GM12878 (cell line): ENCODE measurements around the gene HIRIP3. TPM values are rescaled to one million over a fixed set of nuclear protein-coding genes. Genes with fewer than 3 reads are reported as not detected.

Experiments used
- ATAC-seq: fragments of 200-7000 bp; cut with Tn5 transposase; 3 replicates; pipeline ENCODE4 v1.9.1; 2020; ENCODE audit warnings: mild to moderate bottlenecking, moderate library complexity
- BruUV-seq: library from RNA; stranded (reverse); fragments of 400-500 nt; replicated peaks from 2 replicates; lab custom pipeline; 2021; lab: Mats Ljungman, UMichigan
- CTCF ChIA-PET: fragments of 300-600 bp; sonication (Branson Sonifier 250); formaldehyde crosslinking; extraction: SDS; loops from one replicate; lab custom pipeline; 2021; ENCODE audit warnings: inconsistent platforms; lab: Yijun Ruan, JAX
- POLR2A ChIA-PET: fragments of 350-600 bp; formaldehyde crosslinking; extraction: SDS; loops from one replicate; lab custom pipeline; 2021; ENCODE audit warnings: inconsistent platforms; lab: Charles Lee
- RAD21 ChIA-PET: fragments of 300-600 bp; sonication (Branson Sonifier 250); formaldehyde crosslinking; loops from one replicate; lab custom pipeline; 2023; ENCODE audit warnings: antibody characterized with exemption; ENCODE audit not compliant: unreplicated experiment; lab: Charles Lee
- SMC1A ChIA-PET: fragments of 300-600 bp; sonication (Branson Sonifier 250); formaldehyde crosslinking; loops from one replicate; lab custom pipeline; 2023; ENCODE audit not compliant: unreplicated experiment, uncharacterized antibody; lab: Charles Lee
- DNase-seq: peaks from one replicate; pipeline ENCODE4 v3.0.0-alpha.2; 2011; ENCODE audit warnings: low read depth, low spot score
- FAIRE-seq: peaks from 3 replicates; lab custom pipeline; 2011; peaks lifted over from hg19 to GRCh38; lab: Jason Lieb, UNC
- H2AFZ ChIP-seq: 2 replicates; pipeline ENCODE4 v1.6.0; 2011; ENCODE audit warnings: low read depth, low read length, control low read depth; ENCODE audit not compliant: control insufficient read depth
- H3K27ac ChIP-seq: 2 replicates; pipeline ENCODE4 v1.5.1; 2011; ENCODE audit warnings: control low read depth; ENCODE audit not compliant: control insufficient read depth, insufficient read depth
- H3K27me3 ChIP-seq, 2 experiments: replicated peaks in 1 of 2; 2 replicates each; pipeline versions ENCODE4 v1.6.0 to v1.6.1; 2011; ENCODE audit warnings: low read length in 1 of 2; ENCODE audit not compliant: control insufficient read depth in 2 of 2, insufficient read depth in 2 of 2
- H3K36me3 ChIP-seq, 2 experiments: 2 replicates each; pipeline ENCODE4 v1.5.1; 2011; ENCODE audit warnings: low read length in 1 of 2; ENCODE audit not compliant: control insufficient read depth in 2 of 2, insufficient read depth in 2 of 2
- H3K4me1 ChIP-seq: 2 replicates; pipeline ENCODE4 v1.6.1; 2011; ENCODE audit warnings: mild to moderate bottlenecking, low read length, moderate library complexity, mixed read lengths; ENCODE audit not compliant: control insufficient read depth, insufficient read depth
- H3K4me2 ChIP-seq: 2 replicates; pipeline ENCODE4 v1.6.0; 2011; ENCODE audit warnings: control low read depth; ENCODE audit not compliant: control insufficient read depth, insufficient read depth
- H3K4me3 ChIP-seq: fragments of 200-600 bp; sonication (generic); 2 replicates; pipeline ENCODE4 v1.5.1; 2016
- H3K79me2 ChIP-seq: 2 replicates; pipeline ENCODE4 v1.6.0; 2011; ENCODE audit warnings: low read length; ENCODE audit not compliant: control insufficient read depth, insufficient read depth
- H3K9ac ChIP-seq: 2 replicates; pipeline ENCODE4 v1.8.0; 2011; ENCODE audit warnings: low read length, control low read depth, mixed read lengths; ENCODE audit not compliant: control insufficient read depth, insufficient read depth
- H3K9me3 ChIP-seq: replicated peaks from 3 replicates; pipeline ENCODE4 v1.5.1; 2011; ENCODE audit warnings: mild to moderate bottlenecking, low read length; ENCODE audit not compliant: control insufficient read depth, insufficient read depth
- H4K20me1 ChIP-seq: 2 replicates; pipeline ENCODE4 v1.6.0; 2011; ENCODE audit not compliant: control insufficient read depth, insufficient read depth
- BHLHE40 ChIP-seq, 2 experiments: fragments of 450-650 bp in 1 of 2; IDR thresholded peaks; 2 replicates each; pipeline ENCODE4 v1.6.1; 2011 to 2017; ENCODE audit warnings: low read depth in 2 of 2, borderline replicate concordance in 1 of 2, improper control_type of control experiment in 1 of 2, low read length in 1 of 2, mild to moderate bottlenecking in 1 of 2
- BMI1 ChIP-seq: fragments of 450-650 bp; IDR thresholded peaks from 2 replicates; pipeline ENCODE4 v1.6.1; 2016; ENCODE audit warnings: mild to moderate bottlenecking, moderate library complexity, borderline replicate concordance
- CHD1 ChIP-seq: IDR thresholded peaks from 2 replicates; pipeline ENCODE4 v1.6.1; 2012; ENCODE audit warnings: low read depth, low read length, improper control_type of control experiment
- CREB1 ChIP-seq: IDR thresholded peaks from 2 replicates; pipeline ENCODE4 v1.6.1; 2012; ENCODE audit warnings: low read depth, mild to moderate bottlenecking, inconsistent platforms
- NR2C1 ChIP-seq: fragments of 450-650 bp; IDR thresholded peaks from 2 replicates; pipeline ENCODE4 v1.6.1; 2017; ENCODE audit warnings: antibody characterized with exemption, mild to moderate bottlenecking, moderate library complexity
- NRF1 ChIP-seq: conservative IDR thresholded peaks from 2 replicates; pipeline ENCODE4 v1.6.1; 2011; ENCODE audit warnings: mild to moderate bottlenecking, low read depth, low read length, improper control_type of control experiment
- PAX8 ChIP-seq: fragments of 450-650 bp; IDR thresholded peaks from 2 replicates; pipeline ENCODE4 v1.6.1; 2017; ENCODE audit warnings: mild to moderate bottlenecking, moderate library complexity
- RFX5 ChIP-seq: IDR thresholded peaks from 2 replicates; pipeline ENCODE4 v1.6.1; 2011; ENCODE audit warnings: low read depth, low read length, improper control_type of control experiment
- SIN3A ChIP-seq: IDR thresholded peaks from 2 replicates; pipeline ENCODE4 v1.6.1; 2012; ENCODE audit warnings: low read depth, low read length, improper control_type of control experiment
- SMAD1 ChIP-seq: fragments of 450-650 bp; IDR thresholded peaks from 2 replicates; pipeline ENCODE4 v1.6.1; 2018; ENCODE audit warnings: mild to moderate bottlenecking, low read depth; ENCODE audit not compliant: partially characterized antibody
- WGBS: methylation state at CpG from one replicate; pipeline ENCODE4 v1.1.6; 2016; ENCODE audit warnings: low lambda C conversion rate; ENCODE audit not compliant: insufficient replicate concordance, insufficient coverage; ENCODE audit errors: missing lambda C conversion rate; 5-methylcytosine and 5-hydroxymethylcytosine counted together
- in situ Hi-C: fragments of 300-500 bp; cut with MboI; formaldehyde crosslinking; loops from 9 replicates; pipeline ENCODE4 v1.14.3; 2018; ENCODE audit warnings: mixed read lengths
- intact Hi-C: fragments of 100-400 bp; cut with micrococcal nuclease; formaldehyde crosslinking; loops from one replicate; pipeline ENCODE4 v1.14.2; 2022; ENCODE audit not compliant: unreplicated experiment
- polyA plus RNA-seq, 11 experiments: library from polyadenylated mRNA; depleted of rRNA in 4 of 11; unstranded in 6 of 11; stranded (reverse) in 5 of 11; fragments of >200 nt; fragmentation: Nextera tagmentation in 4 of 11; fragmentation: Illumina TruSeq in 1 of 11; extraction: Ambion mirVana in 4 of 11; extraction: Trizol in 1 of 11; gene quantifications; 1 replicate in 1 of 11; 2 replicates in 10 of 11; pipeline versions ENCODE4 v1.2.1 to v1.2.3, GENCODE V29; 2011 to 2016; ENCODE audit warnings: inconsistent platforms in 2 of 11, missing spikeins in 2 of 11, low read depth in 1 of 11
- total RNA-seq, 4 experiments: library from RNA; depleted of rRNA in 3 of 4; stranded (reverse); fragments of >200 nt in 3 of 4; fragmentation: Illumina TruSeq in 1 of 4; extraction: Trizol in 1 of 4; gene quantifications; 2 replicates each; pipeline versions ENCODE4 v1.2.1 to v1.2.3, GENCODE V29; 2013 to 2021
- TF ChIP-seq, protein P1 (sequence below): fragments of 450-650 bp; IDR thresholded peaks from 2 replicates; pipeline ENCODE4 v1.6.1; 2018; ENCODE audit warnings: mild to moderate bottlenecking, low read depth, moderate library complexity; ENCODE audit not compliant: partially characterized antibody
- TF ChIP-seq, protein P2 (sequence below): IDR thresholded peaks from 2 replicates; pipeline ENCODE4 v1.6.1; 2012; ENCODE audit warnings: low read depth, low read length, improper control_type of control experiment

Gene HIRIP3
- total and polyA plus RNA-seq, 10 of the 15 experiments (the other 5 are each of a cell fraction or from before 2014, with no cell fraction given), result 4.1 to 43.5 (median 23.9) TPM

DNA sequence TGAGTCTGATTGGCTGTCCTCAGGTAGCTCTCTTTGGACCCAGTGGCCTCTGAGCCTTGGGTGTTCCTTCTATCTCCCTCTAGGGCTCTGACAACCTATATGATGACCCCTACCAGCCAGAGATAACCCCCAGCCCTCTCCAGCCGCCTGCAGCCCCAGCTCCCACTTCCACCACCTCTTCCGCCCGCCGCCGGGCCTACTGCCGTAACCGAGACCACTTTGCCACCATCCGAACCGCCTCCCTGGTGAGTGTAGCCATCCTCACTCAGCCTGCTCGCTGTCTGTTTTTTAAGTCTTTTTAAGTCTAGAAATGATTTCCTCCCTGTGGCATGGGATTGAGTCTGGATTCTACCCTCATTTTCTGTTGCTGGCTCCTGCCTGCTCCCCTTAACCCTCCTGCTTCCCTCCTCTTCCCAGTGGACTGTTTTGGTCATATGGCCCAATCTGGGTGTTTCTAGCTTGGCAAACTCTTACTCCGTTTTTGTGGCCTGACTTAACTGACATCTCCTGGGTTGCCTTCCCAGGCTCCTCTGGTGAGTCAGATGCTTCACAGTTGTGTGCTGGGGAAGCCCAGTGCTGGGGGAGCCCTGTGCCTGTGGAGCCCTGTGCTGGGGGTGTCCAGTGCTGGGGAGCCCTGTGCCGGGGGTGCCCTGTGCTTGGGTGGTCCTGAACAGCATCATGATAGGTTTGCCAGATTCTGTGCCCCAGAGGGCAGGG, 11.8 kb downstream of the HIRIP3 start:
- no peak for DNase-seq
- intact Hi-C loops (no loop called here), in situ Hi-C loops (no loop called here)
- ChIA-PET RAD21 (no interaction called here), CTCF (no interaction called here), POLR2A (no interaction called here), SMC1A (no interaction called here)
- Histone ChIP-seq H3K27me3 (no peaks in the 10 kb centered on the region), H3K9me3 (no peaks in the 10 kb centered on the region), H3K27ac (no peak overlapping the region), H2AFZ (no peak overlapping the region), H3K9ac (no peak overlapping the region), H3K4me2 (no peak overlapping the region), H3K79me2 (no peaks in the 10 kb centered on the region), H3K4me1 (no peaks in the 10 kb centered on the region), H3K36me3 (peaks cover 30 to 42% of the 10 kb centered on the region in 2 experiments), H4K20me1 (no peaks in the 10 kb centered on the region)
- no TSS peak for BruUV-seq
- no peak for FAIRE-seq
- ATAC-seq, result no peak
- TF ChIP-seq SIN3A, result no peak
- no peak for TF ChIP-seq NRF1
- TF ChIP-seq RFX5, result no peak
- no peak for TF ChIP-seq CHD1
- TF ChIP-seq, all 136 proteins: peak for 0
- 89% methylated on average over 12 of the region's 12 CpGs for WGBS
- no peak overlapping the region for H3K4me3 ChIP-seq

DNA sequence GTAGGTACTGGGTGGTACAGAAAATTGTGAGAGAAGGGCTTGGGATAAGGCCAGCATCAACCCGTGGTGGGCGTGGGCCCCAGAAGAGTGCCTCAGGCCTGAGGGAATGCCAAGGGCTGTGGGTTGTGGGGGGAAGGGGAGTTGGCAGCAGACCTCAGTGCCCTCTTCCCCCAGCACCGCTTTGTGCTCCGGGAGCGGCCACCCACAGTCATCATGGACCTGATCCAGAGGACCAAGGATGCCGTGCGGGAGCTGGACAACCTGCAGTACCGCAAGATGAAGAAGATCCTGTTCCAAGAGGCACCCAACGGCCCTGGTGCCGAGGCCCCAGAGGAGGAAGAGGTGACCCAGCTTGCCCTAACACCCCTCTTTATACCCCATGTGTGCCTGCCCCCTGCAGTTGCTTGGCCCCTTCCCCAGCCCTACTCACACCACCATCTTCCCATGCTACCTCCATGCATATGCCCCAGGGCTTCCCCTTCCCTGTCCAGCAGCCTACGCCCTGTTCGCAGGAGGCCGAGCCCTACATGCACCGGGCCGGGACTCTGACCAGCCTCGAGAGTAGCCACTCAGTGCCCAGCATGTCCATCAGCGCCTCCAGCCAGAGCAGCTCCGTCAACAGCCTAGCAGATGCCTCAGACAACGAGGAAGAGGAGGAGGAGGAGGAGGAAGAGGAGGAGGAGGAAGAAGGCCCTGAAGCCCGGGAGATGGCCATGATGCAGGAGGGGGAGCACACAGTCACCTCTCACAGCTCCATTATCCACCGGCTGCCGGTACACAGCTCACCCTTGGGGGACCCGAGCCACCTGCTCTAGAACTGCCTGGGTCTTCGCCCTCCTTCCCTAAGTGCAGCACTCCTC, 12.6 kb downstream of the HIRIP3 start:
- Histone ChIP-seq H3K4me2 (no peak overlapping the region), H3K79me2 (no peaks in the 10 kb centered on the region), H3K4me3 (no peak overlapping the region), H4K20me1 (no peaks in the 10 kb centered on the region), H3K36me3 (peaks cover 33 to 49% of the 10 kb centered on the region in 2 experiments), H3K9ac (no peak overlapping the region), H3K9me3 (no peaks in the 10 kb centered on the region), H3K27ac (no peak overlapping the region), H2AFZ (no peak overlapping the region), H3K4me1 (no peaks in the 10 kb centered on the region; the same call in 1 of the 2 replicates), H3K27me3 (no peaks in the 10 kb centered on the region)
- ChIA-PET CTCF (no interaction called here), RAD21 (no interaction called here), SMC1A (no interaction called here), POLR2A (no interaction called here)
- intact Hi-C loops (no loop called here), in situ Hi-C loops (no loop called here)
- FAIRE-seq, result no peak
- DNase-seq, result no peak
- BruUV-seq, result no TSS peak
- 88% methylated on average over 21 of the region's 24 CpGs for WGBS
- no peak for ATAC-seq
- TF ChIP-seq PAX8, result no peak
- TF ChIP-seq, protein P1, sequence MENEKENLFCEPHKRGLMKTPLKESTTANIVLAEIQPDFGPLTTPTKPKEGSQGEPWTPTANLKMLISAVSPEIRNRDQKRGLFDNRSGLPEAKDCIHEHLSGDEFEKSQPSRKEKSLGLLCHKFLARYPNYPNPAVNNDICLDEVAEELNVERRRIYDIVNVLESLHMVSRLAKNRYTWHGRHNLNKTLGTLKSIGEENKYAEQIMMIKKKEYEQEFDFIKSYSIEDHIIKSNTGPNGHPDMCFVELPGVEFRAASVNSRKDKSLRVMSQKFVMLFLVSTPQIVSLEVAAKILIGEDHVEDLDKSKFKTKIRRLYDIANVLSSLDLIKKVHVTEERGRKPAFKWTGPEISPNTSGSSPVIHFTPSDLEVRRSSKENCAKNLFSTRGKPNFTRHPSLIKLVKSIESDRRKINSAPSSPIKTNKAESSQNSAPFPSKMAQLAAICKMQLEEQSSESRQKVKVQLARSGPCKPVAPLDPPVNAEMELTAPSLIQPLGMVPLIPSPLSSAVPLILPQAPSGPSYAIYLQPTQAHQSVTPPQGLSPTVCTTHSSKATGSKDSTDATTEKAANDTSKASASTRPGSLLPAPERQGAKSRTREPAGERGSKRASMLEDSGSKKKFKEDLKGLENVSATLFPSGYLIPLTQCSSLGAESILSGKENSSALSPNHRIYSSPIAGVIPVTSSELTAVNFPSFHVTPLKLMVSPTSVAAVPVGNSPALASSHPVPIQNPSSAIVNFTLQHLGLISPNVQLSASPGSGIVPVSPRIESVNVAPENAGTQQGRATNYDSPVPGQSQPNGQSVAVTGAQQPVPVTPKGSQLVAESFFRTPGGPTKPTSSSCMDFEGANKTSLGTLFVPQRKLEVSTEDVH, result no peak
- TF ChIP-seq CREB1, result no peak
- TF ChIP-seq NR2C1, result no peak
- no peak for TF ChIP-seq BHLHE40 (IDR thresholded peaks at IDR 0.05; ENCODE audit: borderline replicate concordance in 1 of 2, low read depth in 2 of 2, low read length in 1 of 2)
- TF ChIP-seq, protein P2, sequence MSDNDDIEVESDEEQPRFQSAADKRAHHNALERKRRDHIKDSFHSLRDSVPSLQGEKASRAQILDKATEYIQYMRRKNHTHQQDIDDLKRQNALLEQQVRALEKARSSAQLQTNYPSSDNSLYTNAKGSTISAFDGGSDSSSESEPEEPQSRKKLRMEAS, result no peak
- TF ChIP-seq BMI1, result no peak
- TF ChIP-seq SMAD1, result no peak
